GOT3 (cell line): Measurements from ENCODE around the gene BACH1.

Experiments used
- DNase-seq: peaks from one replicate; lab custom pipeline; 2025; ENCODE audit warnings: mixed read lengths; lab: John Stamatoyannopoulos, UW

Gene BACH1

GRCh38 chr21:29293495-29293894, 5.2 kb upstream of the BACH1 start:
- DNase-seq = no peak

GRCh38 chr21:29295066-29295650, 3.6 kb upstream of the BACH1 start:
- DNase-seq = no peak

- no peak for DNase-seq
These were observed 2.3 kb upstream of the BACH1 start for GRCh38 chr21:29296446-29296845.

- no peak for DNase-seq
These were observed 1.0 kb upstream of the BACH1 start for GRCh38 chr21:29297483-29298347.

DNA sequence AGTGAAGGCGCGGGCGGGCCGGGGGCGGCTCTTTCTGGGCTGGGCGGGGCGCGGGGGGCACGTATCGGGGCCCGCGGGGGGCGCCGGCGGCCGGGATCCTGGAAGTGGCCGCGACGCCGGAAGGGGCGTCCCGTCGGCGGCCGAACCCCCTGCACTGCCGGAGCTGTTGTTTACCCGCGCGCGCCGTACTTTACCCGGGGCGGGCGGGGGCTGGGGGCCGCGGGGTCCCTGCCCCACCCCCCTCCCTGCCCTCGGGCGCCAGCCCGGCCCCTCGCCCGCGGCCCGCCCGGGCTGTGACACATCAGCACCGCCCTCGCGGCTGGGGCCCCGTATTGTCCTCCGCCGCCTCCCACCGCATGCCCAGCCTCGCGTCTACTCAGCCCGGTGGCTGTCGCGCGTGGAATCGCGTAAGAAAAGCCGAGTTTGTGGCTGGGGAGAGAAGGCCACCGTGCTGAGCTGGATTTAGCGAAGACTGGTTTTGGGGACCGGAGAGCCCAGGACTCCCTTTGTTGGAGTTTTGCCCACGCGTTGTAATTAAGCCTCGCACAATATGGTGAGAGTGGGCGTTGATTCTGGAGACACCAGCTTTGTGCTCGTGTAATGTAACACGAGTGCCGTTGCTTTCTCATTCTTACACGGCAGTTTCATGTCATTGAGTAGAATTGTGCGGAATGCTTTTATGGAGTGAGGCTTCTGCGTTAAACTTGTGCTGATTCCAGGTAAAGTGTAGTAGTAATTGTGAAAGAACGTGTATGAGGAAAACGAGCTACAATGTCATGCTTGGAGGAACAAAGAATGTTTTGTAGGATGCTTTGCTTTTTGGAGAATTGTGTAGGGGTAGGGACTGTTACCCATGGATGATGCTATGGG, 559 bp downstream of the BACH1 start:
- DNase-seq = peak; percentile 34

DNA sequence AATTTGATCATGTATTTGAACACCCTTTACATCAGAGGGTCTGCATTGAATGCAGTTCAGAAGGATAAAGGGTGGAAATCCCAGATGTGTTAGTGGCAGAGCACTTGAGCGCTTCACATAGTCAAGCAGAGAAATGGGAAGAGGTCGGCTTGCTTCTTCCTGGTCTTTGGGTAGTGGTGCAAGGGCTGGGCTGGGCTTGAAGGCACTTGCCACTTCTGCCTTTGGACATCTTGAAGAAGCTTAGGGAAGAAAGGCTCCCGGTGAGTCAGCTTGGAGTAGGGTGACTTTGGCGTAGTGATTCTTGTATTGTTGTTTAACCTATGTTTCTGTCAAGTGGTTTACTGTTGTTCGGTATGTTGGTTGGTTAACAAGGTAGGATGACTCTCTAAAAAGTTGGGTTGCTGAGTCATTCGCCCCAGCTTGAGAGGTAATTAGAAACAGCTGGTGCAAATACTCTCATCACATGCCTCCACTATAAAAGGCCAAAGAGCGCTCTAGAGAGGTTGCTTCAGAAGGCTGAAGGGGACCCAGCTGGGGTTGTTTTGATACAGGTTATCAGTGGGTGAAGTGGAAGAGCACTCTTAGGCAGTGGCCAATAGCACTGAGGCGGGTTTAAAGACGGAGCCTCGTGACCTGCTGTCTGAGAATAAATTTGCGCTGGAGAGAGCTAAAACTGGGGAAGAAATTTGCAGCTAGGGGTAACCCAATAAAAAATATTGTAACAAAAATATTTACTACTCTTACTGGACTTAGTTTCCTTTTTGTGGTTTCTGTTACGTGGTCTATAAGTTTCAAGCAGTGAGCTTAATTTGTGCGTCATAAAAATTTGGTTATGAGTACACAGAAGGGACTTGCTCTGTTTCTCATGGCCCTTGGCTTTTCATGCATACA, 1.4 kb downstream of the BACH1 start:
- no peak for DNase-seq

DNA sequence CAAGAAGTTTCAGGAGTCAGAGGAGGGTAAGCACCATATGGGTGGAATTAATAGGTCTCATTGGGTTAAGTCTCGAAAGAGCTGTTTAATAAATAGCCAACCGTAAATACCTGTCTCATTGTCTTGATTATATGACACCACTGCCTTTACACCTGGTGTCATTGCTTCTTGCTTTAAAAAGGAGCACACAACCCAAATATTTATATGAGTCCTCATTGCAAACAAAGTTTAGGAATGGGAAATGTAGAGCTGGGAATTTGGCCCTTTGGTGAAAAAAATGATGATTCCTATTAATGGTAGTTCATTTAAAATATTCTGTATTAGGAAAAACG, 2.1 kb downstream of the BACH1 start:
- no peak for DNase-seq

- DNase-seq = no peak
These were observed 3.0 kb downstream of the BACH1 start for GRCh38 chr21:29301691-29302090.

- DNase-seq = no peak
These were observed 3.7 kb downstream of the BACH1 start for GRCh38 chr21:29302359-29302875.

- no peak for DNase-seq
These were observed 4.6 kb downstream of the BACH1 start for GRCh38 chr21:29303288-29303687.

- DNase-seq = no peak
These were observed 5.9 kb downstream of the BACH1 start for GRCh38 chr21:29304597-29304996.

GRCh38 chr21:29305068-29305467, 6.3 kb downstream of the BACH1 start:
- DNase-seq = no peak

DNA sequence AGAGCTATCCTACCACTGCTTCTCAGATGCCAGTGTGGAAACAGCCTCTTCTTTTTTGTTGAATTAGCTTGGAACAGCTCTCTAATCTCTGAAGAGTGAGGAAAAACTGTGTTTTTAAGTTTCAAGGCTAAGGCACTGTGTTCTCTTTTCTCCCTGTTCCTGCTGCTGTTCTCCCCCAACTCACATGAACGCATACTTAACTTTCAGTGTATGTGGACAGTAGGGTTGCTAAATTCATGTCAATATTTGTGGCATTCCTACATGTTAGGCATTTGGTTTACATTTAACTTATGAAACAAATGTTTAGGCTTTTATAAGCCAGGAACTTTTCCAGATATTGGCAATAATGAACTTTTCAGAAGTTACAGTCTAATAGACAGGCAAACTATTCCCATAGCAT, 6.8 kb downstream of the BACH1 start:
- no peak for DNase-seq

DNA sequence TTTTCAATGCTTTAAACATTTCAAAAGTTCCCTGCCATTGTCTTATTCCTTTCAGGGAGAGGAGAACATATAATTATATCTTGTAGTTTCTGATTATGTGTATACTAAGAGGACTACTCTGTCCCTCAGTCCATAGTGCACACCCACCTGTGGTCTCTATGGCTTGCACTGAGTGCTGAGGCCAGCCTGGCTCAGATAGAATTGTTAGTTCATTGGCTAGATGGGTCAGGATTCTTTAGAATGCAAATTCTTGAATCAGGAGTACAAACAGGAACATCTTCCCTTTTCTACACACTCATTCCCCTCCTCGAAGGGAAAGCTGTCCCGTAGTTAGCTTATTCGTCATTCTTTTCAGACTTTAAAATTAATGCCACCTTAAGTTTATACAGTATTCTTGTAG, 8.2 kb downstream of the BACH1 start:
- no peak for DNase-seq

GRCh38 chr21:29307718-29308455, 9.2 kb downstream of the BACH1 start:
- DNase-seq = no peak

GRCh38 chr21:29308456-29308783, 9.7 kb downstream of the BACH1 start:
- no peak for DNase-seq

DNA sequence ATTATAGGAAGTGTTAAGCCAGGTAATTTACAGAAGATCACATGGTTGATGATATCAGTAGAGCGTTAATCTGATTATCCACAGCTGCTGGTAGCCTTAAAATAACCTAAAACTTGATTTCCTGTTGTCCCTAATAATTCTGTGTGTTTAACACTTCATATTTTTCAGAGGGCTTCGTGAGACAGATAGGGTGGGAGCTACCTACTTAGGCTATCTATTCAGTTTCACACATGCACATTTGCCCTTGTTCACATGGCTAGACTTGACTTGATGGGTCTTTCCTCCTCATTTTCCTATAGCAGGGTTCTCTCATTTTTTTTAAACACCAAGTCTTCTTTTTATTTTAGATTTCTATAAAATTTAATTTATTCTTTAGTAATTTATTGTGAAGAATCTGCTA, 11.0 kb downstream of the BACH1 start:
- DNase-seq = no peak

- no peak for DNase-seq
These were observed 13.1 kb downstream of the BACH1 start for GRCh38 chr21:29311802-29312201.

- DNase-seq = no peak
These were observed 14.3 kb downstream of the BACH1 start for GRCh38 chr21:29312981-29313380.

GRCh38 chr21:29313662-29314408, 15.1 kb downstream of the BACH1 start:
- DNase-seq = no peak
